HG02571 (cell line): ENCODE results near the gene ZNF438.
A peak's percentile ranks its signal among the peaks of the same experiment; 100 is the strongest.
"Not testable (repeated sequence)": the region's sequence is repeated elsewhere in the genome, so short reads cannot be mapped to it uniquely, and the experiment has no call there.

Experiments used
- ATAC-seq: cut with Tn5 transposase; IDR thresholded peaks from one replicate; pipeline ENCODE4 v1.9.1; 2021; ENCODE audit warnings: mild to moderate bottlenecking, moderate library complexity; ENCODE audit not compliant: unreplicated experiment

Gene ZNF438

GRCh38 chr10:30940256-30940655 lies 91.4 kb downstream of the ZNF438 start:
- ATAC-seq: no peak

- no peak for ATAC-seq
Observed at GRCh38 chr10:30939643-30940251, 91.9 kb downstream of the ZNF438 start.

- no peak for ATAC-seq
Observed at GRCh38 chr10:30935078-30935477, 96.6 kb downstream of the ZNF438 start.

GRCh38 chr10:30931094-30931493 lies 100.6 kb downstream of the ZNF438 start:
- ATAC-seq: no peak

- no peak for ATAC-seq
Observed at GRCh38 chr10:30929901-30930520, 101.7 kb downstream of the ZNF438 start.

- not testable (repeated sequence) for ATAC-seq
Observed at GRCh38 chr10:30929311-30929729, 102.3 kb downstream of the ZNF438 start.

GRCh38 chr10:30928742-30929141 lies 102.9 kb downstream of the ZNF438 start:
- ATAC-seq: peak; percentile 93

- no peak for ATAC-seq
Observed at GRCh38 chr10:30918651-30919050, 113.0 kb downstream of the ZNF438 start.

- ATAC-seq: no peak
Observed at GRCh38 chr10:30917789-30918188, 113.9 kb downstream of the ZNF438 start.

GRCh38 chr10:30917067-30917466 lies 114.6 kb downstream of the ZNF438 start:
- no peak for ATAC-seq

GRCh38 chr10:30915146-30915545 lies 116.5 kb downstream of the ZNF438 start:
- ATAC-seq: no peak

GRCh38 chr10:30911303-30911863 lies 120.3 kb downstream of the ZNF438 start:
- ATAC-seq: no peak

GRCh38 chr10:30903397-30904138 lies 128.1 kb downstream of the ZNF438 start:
- ATAC-seq: no peak

- no peak for ATAC-seq
Observed at GRCh38 chr10:30902621-30903396, 128.9 kb downstream of the ZNF438 start.

GRCh38 chr10:30901487-30901886 lies 130.2 kb downstream of the ZNF438 start:
- ATAC-seq: not testable (repeated sequence)

- ATAC-seq: no peak
Observed at GRCh38 chr10:30898964-30899363, 132.7 kb downstream of the ZNF438 start.

- ATAC-seq: no peak
Observed at GRCh38 chr10:30897547-30897946, 134.1 kb downstream of the ZNF438 start.

GRCh38 chr10:30897048-30897447 lies 134.6 kb downstream of the ZNF438 start:
- ATAC-seq: no peak

GRCh38 chr10:30894221-30894620 lies 137.4 kb downstream of the ZNF438 start:
- no peak for ATAC-seq

- no peak for ATAC-seq
Observed at GRCh38 chr10:30893208-30893607, 138.5 kb downstream of the ZNF438 start.

GRCh38 chr10:30887839-30888238 lies 143.8 kb downstream of the ZNF438 start:
- no peak for ATAC-seq
